NCI-H774 (cell line): Measurements from ENCODE around the gene OR10K1.
"Not testable (repeated sequence)": the region's sequence is repeated elsewhere in the genome, so short reads cannot be mapped to it uniquely, and the experiment has no call there.

ENCODE experiments used
- DNase-seq: peaks from one replicate; lab custom pipeline; 2025; lab: John Stamatoyannopoulos, UW

Gene OR10K1

DNA sequence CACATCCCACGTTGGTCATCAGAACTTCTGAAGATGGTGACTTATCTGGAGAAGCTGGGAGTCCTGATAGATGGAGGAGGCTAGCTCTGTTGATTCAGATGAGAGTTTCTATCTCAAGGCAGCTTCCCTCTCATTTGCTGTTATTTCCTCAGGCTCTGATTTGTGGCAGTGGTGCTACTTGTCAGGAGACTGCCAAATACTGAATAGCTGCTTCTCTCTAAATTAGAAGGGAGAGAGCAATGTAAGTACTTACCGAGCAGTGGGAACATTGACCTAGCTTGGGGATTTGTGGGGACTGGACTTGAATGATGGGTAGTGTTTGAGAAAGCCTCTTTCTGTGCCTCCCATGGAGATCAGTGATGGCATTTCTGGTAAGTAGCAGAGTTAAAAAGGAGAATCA is at the start of gene OR10K1:
Gene OR10K1, plus strand, starts transcription at position 301 of the 400 bp plus-strand sequence. CDS start 3,728 bp downstream, outside the sequence.
- no peak for DNase-seq

- no peak for DNase-seq
These were observed 46.8 kb upstream of the OR10K1 start for GRCh38 chr1:158414651-158415345.

DNA sequence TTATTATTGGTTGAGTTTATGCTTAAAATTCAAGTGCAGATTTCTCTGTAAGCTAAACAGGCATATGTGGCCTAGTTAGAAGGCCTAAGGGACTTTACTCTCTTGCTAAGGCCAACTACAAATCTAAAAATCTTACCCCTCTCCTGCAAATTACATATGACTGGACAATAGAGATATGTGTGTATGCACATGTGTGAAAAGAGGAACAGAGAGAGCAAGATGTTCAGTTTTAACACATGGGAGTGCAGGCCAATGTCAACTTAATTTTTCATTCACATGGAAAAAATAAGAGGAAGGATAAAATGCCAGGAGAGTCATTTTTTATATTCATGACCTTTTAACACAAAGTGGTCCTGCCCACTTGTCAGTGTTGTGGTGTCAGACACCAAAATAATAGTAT is 44.0 kb upstream of the OR10K1 start:
- no peak for DNase-seq

DNA sequence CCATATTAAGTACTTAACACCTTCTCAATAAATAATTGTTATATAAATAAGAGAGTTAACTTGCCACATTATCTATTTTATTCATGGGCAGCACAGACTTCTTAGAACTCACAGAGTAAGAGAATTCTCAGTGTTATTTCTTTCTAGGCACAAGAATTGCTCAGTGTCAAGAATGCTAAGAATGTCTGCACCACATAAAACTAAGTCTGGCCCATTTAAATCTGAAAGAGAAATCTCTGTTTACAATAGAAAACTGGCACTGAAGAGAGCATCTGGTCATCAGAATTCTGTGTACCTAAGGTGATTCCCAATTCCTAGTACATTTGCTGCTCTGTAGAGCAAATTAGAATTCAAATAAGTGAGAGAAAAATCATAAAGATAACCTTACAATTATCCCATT is 39.4 kb upstream of the OR10K1 start:
- DNase-seq, result no peak

- no peak for DNase-seq
These were observed 36.6 kb upstream of the OR10K1 start for GRCh38 chr1:158425027-158425426.

DNA sequence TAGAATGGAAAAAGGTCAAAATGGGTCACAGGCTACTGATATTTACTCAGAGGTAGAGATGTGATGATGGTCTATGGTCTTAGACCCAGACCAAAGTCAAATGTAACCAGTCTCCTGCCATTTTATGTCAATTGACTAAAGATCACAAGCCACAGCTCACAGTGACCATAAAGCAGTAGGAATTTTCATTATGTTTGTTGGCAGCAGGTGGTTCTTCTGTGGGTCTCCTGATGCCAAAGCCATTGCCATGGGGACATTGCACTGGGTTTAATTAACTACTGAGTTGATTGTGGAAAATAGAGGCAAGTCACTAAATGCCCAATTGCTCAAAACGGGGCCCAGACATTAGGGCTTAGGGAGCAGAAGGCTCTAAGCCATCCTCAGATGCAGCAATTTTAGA is 35.5 kb upstream of the OR10K1 start, which contains the start of gene OR10K2:
Gene OR10K2, minus strand, starts transcription at position 101 of the 400 bp plus-strand sequence. CDS start 5,371 bp downstream, outside the sequence.
- no peak for DNase-seq

- DNase-seq, result not testable (repeated sequence)
These were observed 31.5 kb upstream of the OR10K1 start for GRCh38 chr1:158430163-158430562.

- no peak for DNase-seq
These were observed 26.9 kb upstream of the OR10K1 start for GRCh38 chr1:158434741-158435140.

DNA sequence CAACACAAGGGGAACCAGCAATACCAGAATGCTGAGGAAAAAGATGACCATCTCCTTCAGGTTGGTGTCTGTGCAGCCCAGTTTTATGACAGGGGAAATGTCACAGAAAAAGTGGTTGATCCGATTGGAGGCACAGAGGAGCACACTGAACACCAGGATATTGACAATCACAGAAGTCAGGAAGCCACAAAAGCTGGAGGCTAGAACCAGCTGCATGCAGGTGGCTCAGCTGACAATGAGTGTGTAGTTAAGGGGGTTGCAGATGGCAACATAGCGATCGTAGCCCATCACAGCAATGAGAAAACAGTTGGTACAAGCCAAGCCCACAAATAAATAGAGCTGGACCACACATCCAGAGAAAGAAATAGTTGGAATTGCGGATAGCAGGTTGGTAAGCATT is 16.3 kb upstream of the OR10K1 start:
- DNase-seq, result no peak

DNA sequence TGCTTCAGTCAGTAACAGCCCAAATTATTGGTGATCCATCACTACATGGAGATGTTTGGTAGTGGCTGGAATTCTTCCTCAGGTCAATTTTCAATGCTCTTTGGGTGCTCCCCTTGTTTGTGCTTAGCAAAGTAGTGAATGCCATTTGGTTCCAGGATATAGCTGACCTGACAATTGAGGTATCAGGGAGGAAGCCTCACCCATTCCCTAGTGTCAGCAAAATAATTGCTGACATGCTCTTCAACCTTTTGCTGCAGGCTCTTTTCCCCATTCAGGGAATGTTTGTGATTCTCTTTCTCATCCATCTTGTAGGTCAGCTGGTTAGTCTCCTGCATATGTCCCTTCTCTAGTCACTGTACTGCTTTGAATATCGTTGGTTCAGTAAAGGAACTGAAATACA is 7.1 kb upstream of the OR10K1 start:
- DNase-seq, result no peak

- DNase-seq, result no peak
These were observed 4.4 kb upstream of the OR10K1 start for GRCh38 chr1:158457246-158457645.

- DNase-seq, result no peak
These were observed 3.4 kb upstream of the OR10K1 start for GRCh38 chr1:158458263-158458662.

DNA sequence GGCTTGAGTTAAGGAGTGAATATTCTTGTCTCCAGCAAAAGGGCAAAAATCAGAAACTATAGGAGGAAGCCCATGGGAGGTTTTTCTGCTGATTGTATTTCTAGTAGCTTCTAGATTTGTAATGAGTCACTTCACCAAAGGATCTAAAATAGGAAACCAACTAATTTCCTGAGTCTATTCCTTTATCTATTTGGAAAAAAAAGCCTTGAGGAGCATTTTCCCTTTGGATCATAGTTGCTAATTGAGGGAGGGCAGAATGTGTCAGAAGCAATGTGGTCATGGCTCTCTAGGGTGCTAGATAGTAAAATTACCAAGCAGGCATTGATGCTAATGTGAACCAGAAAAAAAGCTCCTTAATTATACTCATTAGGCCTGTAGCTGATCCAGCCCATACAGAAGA is 10.3 kb downstream of the OR10K1 start, which contains the start of gene OR10R2:
Gene OR10R2, plus strand, starts transcription at position 301 of the 400 bp plus-strand sequence. CDS start 106 bp downstream, outside the sequence.
- DNase-seq, result no peak

DNA sequence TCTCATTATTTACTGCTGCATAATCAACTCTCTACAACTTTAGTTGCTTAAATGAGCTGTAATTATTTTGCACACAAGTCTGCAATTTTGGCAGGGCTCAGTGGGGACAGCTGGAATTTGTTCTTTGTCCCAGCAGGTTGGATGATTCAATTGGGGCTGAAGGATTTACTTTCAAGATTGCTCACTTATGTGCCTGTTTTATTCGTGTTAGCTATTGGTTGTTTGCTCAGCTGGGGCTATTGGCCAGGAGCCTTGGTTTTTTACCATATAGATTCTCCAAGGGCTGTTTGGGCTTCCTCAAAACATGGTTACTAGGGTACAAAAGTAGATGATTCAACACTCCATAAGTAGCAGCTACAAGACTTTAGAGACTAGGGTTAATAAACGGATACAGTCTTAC is 23.8 kb downstream of the OR10K1 start:
- DNase-seq, result peak; percentile 87

DNA sequence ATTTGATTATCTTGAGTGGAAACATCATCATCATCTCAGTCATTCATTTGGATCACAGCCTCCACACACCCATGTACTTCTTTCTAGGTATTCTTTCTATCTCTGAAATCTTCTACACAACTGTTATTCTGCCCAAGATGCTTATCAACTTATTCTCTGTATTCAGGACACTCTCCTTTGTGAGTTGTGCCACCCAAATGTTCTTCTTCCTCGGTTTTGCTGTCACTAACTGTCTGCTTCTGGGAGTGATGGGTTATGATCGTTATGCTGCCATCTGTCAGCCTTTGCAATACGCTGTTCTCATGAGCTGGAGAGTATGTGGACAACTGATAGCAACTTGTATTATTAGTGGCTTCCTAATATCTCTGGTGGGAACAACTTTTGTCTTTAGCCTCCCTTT is 29.7 kb downstream of the OR10K1 start:
- no peak for DNase-seq

DNA sequence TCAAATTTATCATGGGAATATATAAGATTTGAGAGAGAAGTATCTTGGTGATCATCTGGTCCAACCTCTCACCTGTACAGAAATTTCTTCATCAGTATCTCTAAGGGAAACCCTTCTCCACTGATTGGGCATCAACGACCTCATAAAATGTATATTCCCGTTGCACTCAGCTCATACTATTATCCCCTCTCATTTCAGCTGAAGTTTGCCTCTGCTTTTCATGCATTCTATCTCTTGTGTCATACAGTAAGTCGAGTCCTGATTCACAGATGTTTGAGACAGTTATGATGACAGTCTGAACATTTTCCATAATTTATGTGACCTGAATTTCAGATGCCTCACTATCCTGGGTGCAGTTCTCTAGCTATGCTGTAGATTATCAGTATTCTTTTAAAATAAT is 31.4 kb downstream of the OR10K1 start:
- DNase-seq, result no peak

DNA sequence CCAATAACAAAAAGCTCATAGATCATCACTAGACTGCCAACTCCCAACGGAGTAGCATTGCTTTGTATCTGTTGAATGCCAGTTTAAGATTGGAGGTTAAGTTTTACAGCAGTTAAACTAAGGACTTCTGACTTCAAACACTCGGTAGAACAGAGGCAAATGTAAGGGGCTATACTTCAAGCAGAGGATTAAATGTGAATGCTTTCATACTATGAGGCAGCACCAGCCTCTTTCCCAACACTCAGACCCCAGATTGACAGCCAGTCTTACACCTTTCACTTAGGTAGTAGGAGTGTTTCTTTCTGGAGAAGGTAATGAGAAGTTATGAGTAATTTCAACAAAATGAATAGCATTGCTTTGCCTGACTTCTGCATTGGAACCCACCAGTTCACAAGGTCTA is 33.2 kb downstream of the OR10K1 start:
- DNase-seq, result no peak

DNA sequence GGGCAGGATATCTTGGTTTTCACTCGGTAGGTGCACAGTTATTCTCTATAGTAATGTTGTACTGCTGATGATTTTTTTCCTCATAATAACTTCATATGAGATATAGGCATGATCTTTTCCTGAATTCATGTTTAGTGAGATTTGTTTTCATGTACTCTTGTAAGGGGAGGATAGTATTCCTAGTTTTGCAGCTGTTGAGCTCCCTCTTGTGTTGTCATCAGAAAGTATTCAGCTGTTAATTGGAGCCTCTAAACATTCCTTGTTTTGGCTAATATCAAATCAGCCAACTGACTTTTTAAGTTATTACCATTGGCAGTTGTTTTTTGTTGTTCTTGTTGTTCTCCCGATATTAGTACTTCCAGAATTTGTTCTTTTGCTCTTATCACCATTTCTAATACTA is 34.7 kb downstream of the OR10K1 start:
- DNase-seq, result peak; percentile 55

GRCh38 chr1:158506369-158506987 is 44.8 kb downstream of the OR10K1 start:
- DNase-seq, result no peak

DNA sequence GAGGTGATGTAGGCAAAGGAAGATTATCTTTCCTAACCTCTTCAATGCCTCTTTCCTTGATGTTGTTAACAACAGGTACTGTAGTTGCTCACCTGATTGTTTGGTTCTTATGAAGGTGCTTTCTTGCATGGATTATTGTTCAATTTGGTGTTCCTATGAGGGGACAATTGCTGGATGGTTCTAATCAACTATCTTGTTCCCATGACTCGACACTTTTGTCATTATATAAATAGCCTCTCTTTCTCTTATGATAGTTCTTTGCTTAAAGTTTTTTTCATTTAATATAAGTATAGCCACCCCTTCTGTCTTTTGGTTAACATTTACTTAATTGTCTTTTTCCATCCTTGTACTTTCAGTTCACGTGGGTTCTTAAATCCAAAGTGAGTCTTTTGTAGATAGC is 45.9 kb downstream of the OR10K1 start:
- no peak for DNase-seq

DNA sequence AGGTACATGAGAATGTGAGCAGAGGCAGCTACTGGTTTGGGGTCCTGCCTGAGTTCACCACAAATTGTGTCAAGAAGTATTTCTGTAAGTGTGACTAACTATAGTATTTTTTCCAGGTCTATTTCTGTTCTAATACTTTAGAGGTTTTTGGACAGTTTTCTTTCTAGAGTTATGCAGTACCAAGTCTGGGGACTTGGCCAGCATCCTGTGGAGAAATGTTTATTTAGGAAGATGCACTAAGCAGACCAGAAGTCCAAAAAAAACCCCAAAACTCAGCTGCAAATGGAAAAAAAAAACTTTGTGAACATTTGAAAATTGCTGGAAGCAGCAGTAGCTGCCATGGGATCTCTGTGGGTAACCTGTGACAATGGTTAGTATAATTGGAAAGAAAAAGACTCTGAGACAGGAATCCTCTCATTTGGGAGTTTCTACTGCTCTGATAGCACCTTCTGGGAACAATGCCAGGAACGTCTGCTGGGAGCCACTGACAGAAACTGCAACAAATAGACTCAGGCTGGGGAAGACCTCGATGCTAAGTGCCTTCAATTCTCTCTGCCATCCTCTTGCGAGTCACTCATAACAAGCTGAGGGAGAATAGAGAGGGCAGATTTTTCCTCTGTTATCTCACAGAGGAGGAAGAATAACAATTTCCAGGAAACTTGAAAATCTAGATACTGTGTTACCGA is 48.0 kb downstream of the OR10K1 start:
- no peak for DNase-seq

DNA sequence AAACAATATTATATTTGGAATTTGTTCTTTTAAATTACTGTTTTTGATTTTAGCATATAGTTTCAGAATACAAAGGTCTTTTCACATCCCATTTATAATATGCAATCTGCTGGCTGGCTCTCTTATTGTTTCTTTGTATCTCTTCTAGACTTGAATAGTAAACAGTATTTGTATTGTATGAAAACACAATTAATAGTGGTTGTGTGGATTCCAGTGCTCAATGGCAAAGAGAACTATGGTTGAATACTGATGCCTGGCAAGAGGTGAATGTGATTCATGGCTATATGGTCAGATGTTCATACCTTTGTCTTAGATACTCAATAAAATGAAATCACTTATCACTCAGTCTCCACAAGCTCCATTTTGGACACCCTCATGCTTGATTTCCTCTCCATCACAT is 55.3 kb downstream of the OR10K1 start:
- no peak for DNase-seq
